OCI-LY3 (cell line): Measurements from ENCODE around the gene NFIL3.

ENCODE experiments used
- CTCF ChIP-seq: fragments of 200-600, 300-600 bp; sonication (generic); IDR thresholded peaks from 2 replicates; pipeline ENCODE4 v1.5.1; 2014; ENCODE audit warnings: antibody characterized with exemption, low read length, low read depth
- EZH2phosphoT487 ChIP-seq: fragments of 200-600 bp; shearing (Covaris generic); IDR thresholded peaks from 2 replicates; pipeline ENCODE4 v1.6.1; 2018; ENCODE audit warnings: antibody characterized with exemption, mixed run types, low read depth

DNA sequence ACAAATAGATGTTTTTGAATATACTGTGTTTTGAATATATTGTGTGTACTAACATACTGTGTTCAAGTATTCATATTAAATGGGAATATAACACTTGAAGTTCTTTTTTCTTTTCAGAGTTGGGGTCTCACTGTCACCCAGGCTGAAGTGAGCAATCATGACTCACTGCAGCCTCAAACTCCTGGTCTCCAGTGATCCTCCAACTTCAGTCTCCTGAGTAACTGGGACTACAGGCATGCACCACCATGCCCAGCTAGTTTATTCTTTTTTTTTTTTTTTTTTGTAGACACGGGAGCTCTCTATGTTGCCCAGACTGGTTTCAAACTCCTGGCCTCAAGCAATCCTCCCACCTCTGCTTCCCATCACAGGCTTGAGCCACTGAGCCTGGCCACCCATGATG lies 38.7 kb downstream of the NFIL3 start:
- TF ChIP-seq CTCF, result no peak
- TF ChIP-seq EZH2phosphoT487, result no peak
